ENCODE measurements around the gene PRR23E. TPM values are rescaled to one million over a fixed set of nuclear protein-coding genes. Genes with fewer than 3 reads are reported as not detected.

PRR23E gene
- total RNA-seq, 1 donor from 2014 or later = not detected

GRCh38 chr3:127153506-127153815 lies 39.5 kb upstream of the PRR23E start:
- no peaks in the 10 kb centered on the region for H3K36me3 Mint-ChIP-seq (ENCODE audit: low read depth)
- TF ChIP-seq CTCF (IDR thresholded peaks at IDR 0.05) = no peak
- no peaks in the 10 kb centered on the region for H3K9me3 Mint-ChIP-seq (ENCODE audit: low read depth)
- peaks cover 18% of the 10 kb centered on the region for H3K27me3 Mint-ChIP-seq (ENCODE audit: low read depth)
- H3K4me3 Mint-ChIP-seq (ENCODE audit: unreplicated experiment) = no peak overlapping the region
- DNase-seq (ENCODE audit: low spot score) = peak; percentile 72
- no peak overlapping the region for H3K27ac Mint-ChIP-seq (ENCODE audit: unreplicated experiment)
- H3K4me1 Mint-ChIP-seq (ENCODE audit: low read depth) = no peaks in the 10 kb centered on the region

GRCh38 chr3:127156338-127157050 lies 36.4 kb upstream of the PRR23E start:
- Mint-ChIP-seq H3K4me1 (ENCODE audit: low read depth) (no peaks in the 10 kb centered on the region), H3K9me3 (ENCODE audit: low read depth) (no peaks in the 10 kb centered on the region), H3K27me3 (ENCODE audit: low read depth) (peaks cover 11% of the 10 kb centered on the region)

GRCh38 chr3:127157171-127157828 lies 35.6 kb upstream of the PRR23E start:
- TF ChIP-seq CTCF (IDR thresholded peaks at IDR 0.05) = no peak
- no peaks in the 10 kb centered on the region for H3K36me3 Mint-ChIP-seq (ENCODE audit: low read depth)
- H3K27ac Mint-ChIP-seq (ENCODE audit: unreplicated experiment) = no peak overlapping the region
- DNase-seq (ENCODE audit: low spot score) = peak; percentile 42
- H3K4me3 Mint-ChIP-seq (ENCODE audit: unreplicated experiment) = no peak overlapping the region
- peaks cover 11% of the 10 kb centered on the region for H3K27me3 Mint-ChIP-seq (ENCODE audit: low read depth)
- H3K9me3 Mint-ChIP-seq (ENCODE audit: low read depth) = no peaks in the 10 kb centered on the region
- H3K4me1 Mint-ChIP-seq (ENCODE audit: low read depth) = no peaks in the 10 kb centered on the region

More at GRCh38 chr3:127156338-127157050, 36.4 kb upstream of the PRR23E start:
- Mint-ChIP-seq H3K27ac (ENCODE audit: unreplicated experiment) (no peak overlapping the region), H3K4me3 (ENCODE audit: unreplicated experiment) (no peak overlapping the region), H3K36me3 (ENCODE audit: low read depth) (no peaks in the 10 kb centered on the region)
- no peak for TF ChIP-seq CTCF (IDR thresholded peaks at IDR 0.05)
- DNase-seq (ENCODE audit: low spot score) = peak; percentile 34

- peak; percentile 72 for DNase-seq (ENCODE audit: low spot score)
- no peaks in the 10 kb centered on the region for H3K9me3 Mint-ChIP-seq (ENCODE audit: low read depth)
- no peak for TF ChIP-seq CTCF (IDR thresholded peaks at IDR 0.05)
- no peak overlapping the region for H3K27ac Mint-ChIP-seq (ENCODE audit: unreplicated experiment)
- no peaks in the 10 kb centered on the region for H3K4me1 Mint-ChIP-seq (ENCODE audit: low read depth)
- no peaks in the 10 kb centered on the region for H3K36me3 Mint-ChIP-seq (ENCODE audit: low read depth)
- H3K27me3 Mint-ChIP-seq (ENCODE audit: low read depth) = peaks cover 11% of the 10 kb centered on the region
- H3K4me3 Mint-ChIP-seq (ENCODE audit: unreplicated experiment) = no peak overlapping the region
Observed at GRCh38 chr3:127158614-127159229, 34.2 kb upstream of the PRR23E start.

GRCh38 chr3:127159543-127159942 lies 33.4 kb upstream of the PRR23E start:
- DNase-seq (ENCODE audit: low spot score) = no peak
- TF ChIP-seq CTCF (IDR thresholded peaks at IDR 0.05) = no peak
- no peak overlapping the region for H3K4me3 Mint-ChIP-seq (ENCODE audit: unreplicated experiment)
- H3K27me3 Mint-ChIP-seq (ENCODE audit: low read depth) = peaks cover 17% of the 10 kb centered on the region
- H3K4me1 Mint-ChIP-seq (ENCODE audit: low read depth) = no peaks in the 10 kb centered on the region
- no peaks in the 10 kb centered on the region for H3K9me3 Mint-ChIP-seq (ENCODE audit: low read depth)
- H3K36me3 Mint-ChIP-seq (ENCODE audit: low read depth) = no peaks in the 10 kb centered on the region
- no peak overlapping the region for H3K27ac Mint-ChIP-seq (ENCODE audit: unreplicated experiment)

Measured in chondrocyte (in vitro differentiated cells).